HG02642 (cell line): ENCODE data around the gene SENP6.
"Not testable (repeated sequence)": the region's sequence is repeated elsewhere in the genome, so short reads cannot be mapped to it uniquely, and the experiment has no call there.

Experiments used
- ATAC-seq: cut with Tn5 transposase; IDR thresholded peaks from one replicate; pipeline ENCODE4 v1.9.1; 2021; ENCODE audit warnings: mild to moderate bottlenecking; ENCODE audit not compliant: unreplicated experiment, poor library complexity

SENP6 gene

GRCh38 chr6:75608956-75609533 is 7.4 kb downstream of the SENP6 start:
- no peak for ATAC-seq

GRCh38 chr6:75609639-75610590 is 8.2 kb downstream of the SENP6 start:
- ATAC-seq, result no peak

- no peak for ATAC-seq
Measured at GRCh38 chr6:75611011-75611701, 9.5 kb downstream of the SENP6 start.

- peak; percentile 66 for ATAC-seq
Measured at GRCh38 chr6:75611702-75612375, 10.2 kb downstream of the SENP6 start.

- ATAC-seq, result peak; percentile 11
Measured at GRCh38 chr6:75612434-75612833, 10.8 kb downstream of the SENP6 start.

- no peak for ATAC-seq
Measured at GRCh38 chr6:75613056-75613501, 11.4 kb downstream of the SENP6 start.

GRCh38 chr6:75618437-75618836 is 16.8 kb downstream of the SENP6 start:
- no peak for ATAC-seq

- ATAC-seq, result no peak
Measured at GRCh38 chr6:75619230-75619899, 17.7 kb downstream of the SENP6 start.

- ATAC-seq, result no peak
Measured at GRCh38 chr6:75620381-75621304, 19.0 kb downstream of the SENP6 start.

- no peak for ATAC-seq
Measured at GRCh38 chr6:75621846-75622245, 20.2 kb downstream of the SENP6 start.

- ATAC-seq, result no peak
Measured at GRCh38 chr6:75623491-75623890, 21.8 kb downstream of the SENP6 start.

- ATAC-seq, result no peak
Measured at GRCh38 chr6:75624335-75624734, 22.7 kb downstream of the SENP6 start.

- ATAC-seq, result no peak
Measured at GRCh38 chr6:75624988-75625387, 23.3 kb downstream of the SENP6 start.

GRCh38 chr6:75626561-75626960 is 24.9 kb downstream of the SENP6 start:
- ATAC-seq, result no peak

GRCh38 chr6:75627708-75628107 is 26.0 kb downstream of the SENP6 start:
- ATAC-seq, result not testable (repeated sequence)

- no peak for ATAC-seq
Measured at GRCh38 chr6:75631859-75632635, 30.4 kb downstream of the SENP6 start.

- ATAC-seq, result no peak
Measured at GRCh38 chr6:75633045-75633444, 31.4 kb downstream of the SENP6 start.

GRCh38 chr6:75642311-75642710 is 40.6 kb downstream of the SENP6 start:
- no peak for ATAC-seq
